GM12874 (cell line): ENCODE measurements around the gene HNRNPDL.
A peak's percentile ranks its signal among the peaks of the same experiment; 100 is the strongest.

Source experiments
- CTCF ChIP-seq: IDR thresholded peaks from 2 replicates; pipeline ENCODE4 v1.5.1; 2011; ENCODE audit warnings: low read depth, mild to moderate bottlenecking, control low read depth, low read length, moderate library complexity; ENCODE audit not compliant: insufficient read depth

Gene HNRNPDL

GRCh38 chr4:82430193-82430963 is at the start of gene HNRNPDL, which contains the start of gene ENOPH1:
Gene HNRNPDL, minus strand, starts transcription at chr4:82430462. Its CDS starts 772 bp downstream, at chr4:82429690.
Gene ENOPH1, plus strand, starts transcription at chr4:82430590. Its CDS starts 240 bp downstream, at chr4:82430830.
- TF ChIP-seq CTCF: no peak

- no peak for TF ChIP-seq CTCF
These were observed 49.3 kb upstream of the HNRNPDL start for GRCh38 chr4:82479562-82479961.

GRCh38 chr4:82473621-82474164 is 43.4 kb upstream of the HNRNPDL start:
- no peak for TF ChIP-seq CTCF

- no peak for TF ChIP-seq CTCF
These were observed 39.6 kb upstream of the HNRNPDL start for GRCh38 chr4:82469791-82470345.

GRCh38 chr4:82467471-82467870 is 37.2 kb upstream of the HNRNPDL start:
- TF ChIP-seq CTCF: no peak

- TF ChIP-seq CTCF: no peak
These were observed 33.0 kb upstream of the HNRNPDL start for GRCh38 chr4:82463221-82463620.

GRCh38 chr4:82462415-82462831 is 32.2 kb upstream of the HNRNPDL start:
- TF ChIP-seq CTCF: peak; percentile 80
